Spleen (tissue), 11 donors: ENCODE measurements around the gene YPEL2. TPM values are rescaled to one million over a fixed set of nuclear protein-coding genes. Genes with fewer than 3 reads are reported as not detected.

Source experiments
- DNase-seq: peaks from one replicate; pipeline ENCODE4 v3.0.0-alpha.2; 2020
- H3K27ac ChIP-seq, 8 donors: fragments of 200-600 bp; sonication (generic) in 7 of 8; 1 replicate in 4 of 8; 2 replicates in 4 of 8; pipeline versions ENCODE4 v1.5.0 to v1.8.0; 2016 to 2021; ENCODE audit warnings: inconsistent platforms in 4 of 8, mild to moderate bottlenecking in 4 of 8, moderate library complexity in 1 of 8
- H3K27me3 ChIP-seq, 7 donors: fragments of 200-600 bp; sonication (generic) in 6 of 7; replicated peaks in 1 of 7; 1 replicate in 4 of 7; 2 replicates in 3 of 7; pipeline versions ENCODE4 v1.5.0 to v1.8.0; 2016 to 2021; ENCODE audit warnings: inconsistent platforms in 3 of 7, mild to moderate bottlenecking in 1 of 7
- H3K36me3 ChIP-seq, 6 donors: fragments of 200-600 bp; sonication (generic) in 5 of 6; 1 replicate in 4 of 6; 2 replicates in 2 of 6; pipeline versions ENCODE4 v1.5.0 to v1.8.0; 2016 to 2021; ENCODE audit warnings: inconsistent platforms in 2 of 6
- H3K4me1 ChIP-seq, 6 donors: fragments of 200-600 bp; sonication (generic) in 5 of 6; 1 replicate in 3 of 6; 2 replicates in 3 of 6; pipeline versions ENCODE4 v1.5.0 to v1.8.0; 2016 to 2021; ENCODE audit warnings: inconsistent platforms in 3 of 6
- H3K4me3 ChIP-seq, 8 donors: fragments of 200-600 bp; sonication (generic) in 7 of 8; 1 replicate in 4 of 8; 2 replicates in 4 of 8; pipeline versions ENCODE4 v1.5.0 to v1.8.0; 2016 to 2021; ENCODE audit warnings: inconsistent platforms in 4 of 8, mild to moderate bottlenecking in 4 of 8, moderate library complexity in 2 of 8
- H3K9me3 ChIP-seq, 8 donors: fragments of 200-600 bp; sonication (generic) in 7 of 8; 1 replicate in 4 of 8; 2 replicates in 4 of 8; pipeline versions ENCODE4 v1.5.0 to v1.8.0; 2016 to 2021; ENCODE audit warnings: inconsistent platforms in 4 of 8
- POLR2A ChIP-seq, 3 donors: fragments of 450-650 bp; IDR thresholded peaks; one replicate each; pipeline ENCODE4 v1.5.1; 2017; ENCODE audit warnings: antibody characterized with exemption in 3 of 3, mild to moderate bottlenecking in 1 of 3
- POLR2AphosphoS5 ChIP-seq, 3 donors: sonication (generic); formaldehyde crosslinking; IDR thresholded peaks; one replicate each; pipeline ENCODE4 v1.5.1; 2017; ENCODE audit warnings: antibody characterized with exemption in 3 of 3
- WGBS, 5 donors: extraction: QIAGEN DNeasy Blood & Tissue Kit in 3 of 5; methylation state at CpG; one replicate each; pipeline versions ENCODE4 v1.1.5 to v1.1.7; 2013 to 2018; 5-methylcytosine and 5-hydroxymethylcytosine counted together
- intact Hi-C: fragments of 100-400 bp; cut with DNase I; formaldehyde crosslinking; loops from one replicate; pipeline ENCODE4 v1.15.0; 2023; ENCODE audit warnings: low total_unique reads
- polyA plus RNA-seq, 3 donors: library from polyadenylated mRNA; stranded (reverse); fragments of 200-250 nt; gene quantifications; one replicate each; pipeline ENCODE4 v1.2.1, GENCODE V29; 2013
- total RNA-seq, 7 donors: library from RNA; depleted of rRNA in 3 of 7; stranded (reverse); fragments of >200 nt in 3 of 7; fragmentation: NEBNext Ultra II Directional in 4 of 7; extraction: Animal tissue kit (Norgen Biotek cat#: 25700) in 4 of 7; gene quantifications; one replicate each; pipeline versions ENCODE4 v1.1.0 to v1.2.1, GENCODE V29; 2016 to 2021
- TF ChIP-seq, protein P1 (sequence below), 11 experiments: fragments of 200-600 bp in 7 of 11; fragments of 450-650 bp in 4 of 11; sonication (generic) in 4 of 11; IDR thresholded peaks in 8 of 11; conservative IDR thresholded peaks in 3 of 11; 1 replicate in 7 of 11; 2 replicates in 4 of 11; pipeline versions ENCODE4 v1.4.0 to v1.8.0; 2016 to 2021; ENCODE audit warnings: antibody characterized with exemption in 11 of 11, inconsistent platforms in 4 of 11, mild to moderate bottlenecking in 1 of 11
- donor health status: healthy with polysubstance abuse.
- donor health status: DM: no; HTN: no; CAD: no; lungs with moderate emphysema.
- donor health status: DM: no; HTN: no; CAD: no.
- donor health status: Bipolar disorder and iron deficiency.
- donor health status: healthy.
- donor health status: DM: no; HTN: no; CAD: no.
- donor health status: DM: yes; HTN: yes; CAD: no.

YPEL2 gene
- total and polyA plus RNA-seq, 10 donors = 6.7 to 45.6 (median 30.5) TPM

DNA sequence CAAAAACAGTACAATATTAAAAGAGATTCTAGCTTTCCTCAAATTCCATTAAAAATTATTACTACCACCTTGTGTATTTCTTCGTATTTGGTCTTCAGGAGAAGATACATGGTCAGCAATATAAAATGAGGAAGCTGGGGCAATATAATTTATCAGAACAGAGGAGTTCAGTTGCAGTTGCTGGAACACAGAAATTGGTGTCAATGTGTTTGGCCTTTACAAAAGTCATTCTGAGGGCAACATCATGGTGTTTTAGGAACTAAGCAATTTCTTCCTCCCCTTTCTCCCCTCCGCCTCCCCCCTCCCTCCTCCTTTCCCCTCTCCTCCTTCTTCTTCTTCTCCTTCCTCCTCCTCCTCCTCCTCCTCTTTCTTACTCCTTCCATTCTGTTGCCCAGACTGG lies 102.1 kb downstream of the YPEL2 start:
- no peaks in the 10 kb centered on the region for H3K36me3 ChIP-seq

DNA sequence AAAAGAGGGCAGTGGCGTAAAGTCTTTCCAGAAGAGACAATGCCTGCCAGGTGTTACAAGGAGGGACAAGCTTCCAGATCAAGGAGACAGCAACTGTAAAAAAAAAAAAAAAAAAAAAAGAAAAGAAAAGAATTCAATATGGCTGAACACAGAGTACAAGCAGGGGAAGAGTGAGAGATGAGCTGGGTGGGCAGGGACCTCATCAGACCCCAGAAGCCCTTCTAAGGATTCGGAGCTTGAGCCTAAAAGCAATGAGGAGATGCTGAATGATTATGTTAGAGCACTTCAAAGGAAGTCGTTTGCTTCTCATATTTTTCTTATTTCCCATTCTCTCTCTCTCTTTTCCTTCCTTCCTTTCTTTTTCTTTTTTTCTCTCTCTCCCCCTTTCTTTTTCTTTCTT lies 103.0 kb downstream of the YPEL2 start:
- WGBS, 5 donors = 73 to 89% (median 76%) methylated on average over 3 of the region's 3 CpGs
- no peaks in the 10 kb centered on the region for H3K27me3 ChIP-seq
- intact Hi-C loops = loop anchor here (10.0 kb wide), 1 partner anchor 60 kb away; no protein-coding TSS in a partner anchor
- H3K36me3 ChIP-seq = no peaks in the 10 kb centered on the region
- peak overlapping the region in 3 of 8 donors; percentile 37 to 50 (median 48) for H3K27ac ChIP-seq
- no peak overlapping the region for H3K4me3 ChIP-seq
- H3K4me1 ChIP-seq = peaks cover 5 to 68% (median 32%) of the 10 kb centered on the region in 6 donors
- TF ChIP-seq POLR2A (IDR thresholded peaks at IDR 0.05) = no peak
- TF ChIP-seq, protein P1, sequence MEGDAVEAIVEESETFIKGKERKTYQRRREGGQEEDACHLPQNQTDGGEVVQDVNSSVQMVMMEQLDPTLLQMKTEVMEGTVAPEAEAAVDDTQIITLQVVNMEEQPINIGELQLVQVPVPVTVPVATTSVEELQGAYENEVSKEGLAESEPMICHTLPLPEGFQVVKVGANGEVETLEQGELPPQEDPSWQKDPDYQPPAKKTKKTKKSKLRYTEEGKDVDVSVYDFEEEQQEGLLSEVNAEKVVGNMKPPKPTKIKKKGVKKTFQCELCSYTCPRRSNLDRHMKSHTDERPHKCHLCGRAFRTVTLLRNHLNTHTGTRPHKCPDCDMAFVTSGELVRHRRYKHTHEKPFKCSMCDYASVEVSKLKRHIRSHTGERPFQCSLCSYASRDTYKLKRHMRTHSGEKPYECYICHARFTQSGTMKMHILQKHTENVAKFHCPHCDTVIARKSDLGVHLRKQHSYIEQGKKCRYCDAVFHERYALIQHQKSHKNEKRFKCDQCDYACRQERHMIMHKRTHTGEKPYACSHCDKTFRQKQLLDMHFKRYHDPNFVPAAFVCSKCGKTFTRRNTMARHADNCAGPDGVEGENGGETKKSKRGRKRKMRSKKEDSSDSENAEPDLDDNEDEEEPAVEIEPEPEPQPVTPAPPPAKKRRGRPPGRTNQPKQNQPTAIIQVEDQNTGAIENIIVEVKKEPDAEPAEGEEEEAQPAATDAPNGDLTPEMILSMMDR (IDR thresholded peaks at IDR 0.05 in 8 of 11, conservative IDR thresholded peaks at IDR 0.05 in 3 of 11) = no peak
- DNase-seq = no peak
- H3K9me3 ChIP-seq = peaks cover 0 to 12% (median 2%) of the 10 kb centered on the region in 8 donors

More for the DNA sequence above, 102.1 kb downstream of the YPEL2 start:
- Histone ChIP-seq H3K27me3 (no peaks in the 10 kb centered on the region), H3K27ac (peak overlapping the region in 4 of 8 donors; percentile 33 to 57 (median 49)), H3K9me3 (peaks cover 0 to 12% (median 2%) of the 10 kb centered on the region in 8 donors), H3K4me3 (no peak overlapping the region), H3K4me1 (peaks cover 3 to 59% (median 26%) of the 10 kb centered on the region in 6 donors)
- DNase-seq = no peak
- 55 to 65% (median 63%) methylated on average over 2 of the region's 2 CpGs for WGBS, 5 donors
- intact Hi-C loops = loop anchor here (10.0 kb wide), 1 partner anchor 59 kb away; no protein-coding TSS in a partner anchor
- TF ChIP-seq, protein P1 (IDR thresholded peaks at IDR 0.05 in 8 of 11, conservative IDR thresholded peaks at IDR 0.05 in 3 of 11) = no peak
- TF ChIP-seq POLR2A (IDR thresholded peaks at IDR 0.05) (no peak), POLR2AphosphoS5 (IDR thresholded peaks at IDR 0.05) (no peak)

DNA sequence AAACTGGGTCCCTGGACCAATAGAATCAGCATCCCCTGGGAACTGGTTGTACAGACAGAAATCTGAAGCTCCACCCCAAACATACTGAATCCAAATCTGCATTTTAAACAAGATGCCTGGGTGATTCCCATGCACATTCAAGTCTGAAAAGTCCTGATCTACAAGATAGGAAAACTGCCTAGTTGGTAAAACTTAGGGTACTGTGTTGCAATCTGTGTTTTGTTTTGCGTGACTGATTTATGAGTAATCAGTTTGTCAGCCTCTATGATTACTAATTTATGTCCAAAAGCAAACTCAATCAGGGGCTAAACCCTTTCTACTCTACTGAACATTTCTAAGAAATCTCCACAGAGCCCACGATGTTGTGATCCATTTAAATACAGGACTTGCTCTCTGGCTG lies 103.8 kb downstream of the YPEL2 start:
- intact Hi-C loops = loop anchor here (10.0 kb wide), 1 partner anchor 60 kb away; no protein-coding TSS in a partner anchor

DNA sequence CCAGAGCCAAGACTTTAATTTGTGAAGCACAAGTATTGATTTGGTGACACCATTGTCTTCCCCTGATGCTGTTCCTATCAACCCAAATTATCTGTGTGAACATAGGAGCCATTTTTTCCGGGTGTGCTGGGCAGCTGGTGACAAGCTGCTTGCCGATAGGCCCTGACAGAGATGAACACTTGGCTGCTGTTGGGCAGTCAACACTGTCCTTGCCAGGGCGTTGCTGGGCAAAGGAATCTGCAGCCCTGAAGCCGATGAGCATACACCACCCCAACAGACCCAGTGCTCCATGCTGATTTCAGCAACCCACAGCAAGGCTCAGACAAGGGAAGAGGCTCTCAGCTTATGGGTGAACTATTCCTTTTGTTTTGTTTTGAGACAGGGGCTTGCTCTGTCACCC lies 105.4 kb downstream of the YPEL2 start:
- peaks cover 18 to 83% (median 53%) of the 10 kb centered on the region in 6 donors for H3K4me1 ChIP-seq
- no peaks in the 10 kb centered on the region for H3K36me3 ChIP-seq
- H3K9me3 ChIP-seq = peaks cover 0 to 12% (median 2%) of the 10 kb centered on the region in 8 donors
- no peak overlapping the region for H3K4me3 ChIP-seq
- H3K27me3 ChIP-seq = no peaks in the 10 kb centered on the region
- TF ChIP-seq POLR2A (IDR thresholded peaks at IDR 0.05) (no peak), POLR2AphosphoS5 (IDR thresholded peaks at IDR 0.05) (no peak)
- TF ChIP-seq, protein P1 (IDR thresholded peaks at IDR 0.05 in 8 of 11, conservative IDR thresholded peaks at IDR 0.05 in 3 of 11) = no peak
- 88 to 100% (median 96%) methylated on average over 4 of the region's 4 CpGs for WGBS, 5 donors
- intact Hi-C loops = loop anchor here (10.0 kb wide), 1 partner anchor 62 kb away; no protein-coding TSS in a partner anchor
- DNase-seq = no peak
- peak overlapping the region in 4 of 8 donors; percentile 2 to 58 (median 47) for H3K27ac ChIP-seq

More for the DNA sequence above, 103.8 kb downstream of the YPEL2 start:
- Histone ChIP-seq H3K9me3 (peaks cover 0 to 12% (median 2%) of the 10 kb centered on the region in 8 donors), H3K36me3 (no peaks in the 10 kb centered on the region), H3K4me3 (no peak overlapping the region), H3K4me1 (peaks cover 13 to 76% (median 40%) of the 10 kb centered on the region in 6 donors), H3K27me3 (no peaks in the 10 kb centered on the region), H3K27ac (peak overlapping the region in 4 of 8 donors; percentile 37 to 48 (median 44))
- DNase-seq = no peak
- 23 to 61% (median 38%) methylated on average over 2 of the region's 2 CpGs for WGBS, 5 donors
- TF ChIP-seq, protein P1 (IDR thresholded peaks at IDR 0.05 in 8 of 11, conservative IDR thresholded peaks at IDR 0.05 in 3 of 11) = no peak
- TF ChIP-seq POLR2A (IDR thresholded peaks at IDR 0.05) = no peak
- no peak for TF ChIP-seq POLR2AphosphoS5 (IDR thresholded peaks at IDR 0.05)
